IMR-90 (cell line): ENCODE measurements around the gene KYAT1. TPM values are rescaled to one million over a fixed set of nuclear protein-coding genes. Genes with fewer than 3 reads are reported as not detected.

Experiments
- ATAC-seq: fragments of 200-7000 bp; cut with Tn5 transposase; 2 replicates; pipeline ENCODE4 v1.9.1; 2020; ENCODE audit warnings: low read depth, mild to moderate bottlenecking, moderate library complexity
- BruUV-seq: library from RNA; stranded (reverse); fragments of 400-500 nt; replicated peaks from 2 replicates; lab custom pipeline; 2021; lab: Mats Ljungman, UMichigan
- CTCF ChIA-PET: fragments of 300-600 bp; formaldehyde crosslinking; extraction: SDS; loops from one replicate; lab custom pipeline; 2021; ENCODE audit warnings: antibody characterized with exemption; lab: Yijun Ruan, JAX
- POLR2A ChIA-PET: fragments of 300-600 bp; sonication (Branson Sonifier 250); formaldehyde crosslinking; loops from one replicate; lab custom pipeline; 2022; ENCODE audit warnings: antibody characterized with exemption; ENCODE audit not compliant: unreplicated experiment; lab: Charles Lee
- DNase-seq: peaks from one replicate; pipeline ENCODE4 v3.0.0; 2013
- H2AFZ ChIP-seq: replicated peaks from 2 replicates; pipeline ENCODE3; 2013; ENCODE audit warnings: low read length, mild to moderate bottlenecking; ENCODE audit not compliant: poor library complexity
- H2AK5ac ChIP-seq: 2 replicates; pipeline ENCODE4 v1.6.1; 2013; ENCODE audit warnings: low read depth, low read length, inconsistent platforms
- H2AK9ac ChIP-seq: replicated peaks from 2 replicates; pipeline ENCODE3; 2013; ENCODE audit warnings: mild to moderate bottlenecking, low read depth, low read length, moderate library complexity; ENCODE audit not compliant: poor library complexity
- H2BK120ac ChIP-seq: 2 replicates; pipeline ENCODE4 v1.6.1; 2013; ENCODE audit warnings: low read depth, low read length, inconsistent platforms
- H2BK15ac ChIP-seq: 3 replicates; pipeline ENCODE4 v1.6.1; 2013; ENCODE audit warnings: low read depth, low read length, inconsistent platforms
- H2BK20ac ChIP-seq: 2 replicates; pipeline ENCODE4 v1.6.1; 2013; ENCODE audit warnings: low read depth, mild to moderate bottlenecking, inconsistent platforms, low read length, moderate library complexity
- H2BK5ac ChIP-seq: 2 replicates; pipeline ENCODE4 v1.6.1; 2013; ENCODE audit warnings: mild to moderate bottlenecking, low read depth, low read length, inconsistent platforms; ENCODE audit not compliant: poor library complexity, severe bottlenecking
- H3K14ac ChIP-seq: replicated peaks from 2 replicates; pipeline ENCODE4 v1.6.1; 2013; ENCODE audit warnings: low read depth, low read length, inconsistent platforms
- H3K18ac ChIP-seq: 2 replicates; pipeline ENCODE4 v1.6.1; 2013; ENCODE audit warnings: low read depth, low read length, control low read depth
- H3K23ac ChIP-seq: 2 replicates; pipeline ENCODE4 v1.6.1; 2013; ENCODE audit warnings: low read depth, low read length, inconsistent platforms
- H3K27ac ChIP-seq: 2 replicates; pipeline ENCODE4 v1.5.1; 2013; ENCODE audit warnings: mild to moderate bottlenecking, control low read depth, low read length; ENCODE audit not compliant: insufficient read depth
- H3K27me3 ChIP-seq: 2 replicates; pipeline ENCODE4 v1.6.1; 2013; ENCODE audit warnings: low read length; ENCODE audit not compliant: control insufficient read depth, insufficient read depth
- H3K36me3 ChIP-seq: 2 replicates; pipeline ENCODE4 v1.6.1; 2013; ENCODE audit warnings: low read length, mixed read lengths; ENCODE audit not compliant: control insufficient read depth, insufficient read depth
- H3K4ac ChIP-seq: 2 replicates; pipeline ENCODE4 v1.6.1; 2013; ENCODE audit warnings: low read depth, low read length, inconsistent platforms
- H3K4me1 ChIP-seq: 2 replicates; pipeline ENCODE4 v1.6.1; 2013; ENCODE audit warnings: low read length, mixed read lengths; ENCODE audit not compliant: control insufficient read depth, insufficient read depth
- H3K4me2 ChIP-seq: 2 replicates; pipeline ENCODE4 v1.6.1; 2013; ENCODE audit warnings: low read depth, mild to moderate bottlenecking, control low read depth, low read length, moderate library complexity
- H3K4me3 ChIP-seq: 2 replicates; pipeline ENCODE4 v1.5.1; 2013; ENCODE audit warnings: low read depth, mild to moderate bottlenecking, control low read depth, low read length, moderate library complexity; ENCODE audit not compliant: insufficient read depth
- H3K56ac ChIP-seq: 2 replicates; pipeline ENCODE4 v1.6.1; 2013; ENCODE audit warnings: low read length, inconsistent platforms; ENCODE audit not compliant: insufficient read depth; ENCODE audit errors: extremely low read depth
- H3K79me1 ChIP-seq, 2 experiments: 2 replicates each; pipeline ENCODE4 v1.6.1; 2013; ENCODE audit warnings: low read length in 2 of 2, inconsistent platforms in 1 of 2, low read depth in 1 of 2
- H3K9ac ChIP-seq: 2 replicates; pipeline ENCODE4 v1.6.1; 2013; ENCODE audit warnings: low read depth, low read length, control low read depth
- H3K9me1 ChIP-seq: 2 replicates; pipeline ENCODE4 v1.6.1; 2013; ENCODE audit warnings: low read length, inconsistent platforms; ENCODE audit not compliant: insufficient read depth
- H3K9me3 ChIP-seq: 2 replicates; pipeline ENCODE4 v1.6.1; 2013; ENCODE audit warnings: low read length; ENCODE audit not compliant: control insufficient read depth, insufficient read depth
- H4K20me1 ChIP-seq: 2 replicates; pipeline ENCODE4 v1.6.1; 2013; ENCODE audit warnings: low read length, inconsistent platforms; ENCODE audit not compliant: insufficient read depth
- H4K5ac ChIP-seq: 2 replicates; pipeline ENCODE4 v1.6.1; 2013; ENCODE audit warnings: mild to moderate bottlenecking, low read depth, low read length, control low read depth
- H4K8ac ChIP-seq, 2 experiments: 2 replicates each; pipeline ENCODE4 v1.6.1; 2013; ENCODE audit warnings: low read depth in 2 of 2, low read length in 2 of 2, control low read depth in 1 of 2, inconsistent platforms in 1 of 2
- H4K91ac ChIP-seq: 2 replicates; pipeline ENCODE4 v1.6.1; 2013; ENCODE audit warnings: low read depth, low read length, inconsistent platforms; ENCODE audit not compliant: insufficient read depth
- FOS ChIP-seq: fragments of 150-350 bp; IDR thresholded peaks from 2 replicates; pipeline ENCODE4 v1.6.1; 2016; ENCODE audit warnings: low read depth, low read length
- MAFK ChIP-seq: IDR thresholded peaks from 2 replicates; pipeline ENCODE4 v1.6.1; 2012; ENCODE audit warnings: low read depth, low read length, improper control_type of control experiment
- RAD21 ChIP-seq: IDR thresholded peaks from 2 replicates; pipeline ENCODE4 v1.6.1; 2012; ENCODE audit warnings: low read length, improper control_type of control experiment
- SMC3 ChIP-seq: fragments of 150-350 bp; IDR thresholded peaks from 2 replicates; pipeline ENCODE4 v1.6.1; 2016; ENCODE audit warnings: low read depth, mild to moderate bottlenecking, antibody characterized with exemption, low read length, moderate library complexity
- USF2 ChIP-seq: fragments of 150-350 bp; IDR thresholded peaks from 2 replicates; pipeline ENCODE4 v1.6.1; 2017; ENCODE audit warnings: mild to moderate bottlenecking, antibody characterized with exemption, low read length, low read depth
- WGBS, 2 experiments: methylation state at CpG; one replicate each; pipeline versions ENCODE4 v1.1.5 to v1.1.7; 2013; ENCODE audit warnings: missing lambda C conversion rate in 2 of 2; ENCODE audit not compliant: insufficient read length in 1 of 2; ENCODE audit errors: extremely low coverage in 2 of 2; 5-methylcytosine and 5-hydroxymethylcytosine counted together
- dilution Hi-C: fragments of 300-500 bp; cut with HindIII; formaldehyde crosslinking; loops from one replicate; pipeline ENCODE4 v1.14.3; 2018; ENCODE audit warnings: low sequenced_read_pairs; ENCODE audit not compliant: unreplicated experiment
- in situ Hi-C: fragments of 300-500 bp; cut with MboI; formaldehyde crosslinking; loops from 3 replicates; pipeline ENCODE4 v1.14.3; 2019; ENCODE audit warnings: low sequenced_read_pairs, inconsistent platforms, mixed read lengths
- intact Hi-C: fragments of 100-400 bp; cut with micrococcal nuclease; formaldehyde crosslinking; loops from 2 replicates; pipeline ENCODE4 v1.10.0; 2022
- polyA plus RNA-seq, 3 experiments: library from polyadenylated mRNA; depleted of rRNA; stranded (reverse); fragments of >200 nt; gene quantifications; 2 replicates each; pipeline ENCODE4 v1.2.3, GENCODE V29; 2012; ENCODE audit warnings: low replicate concordance in 1 of 3
- total RNA-seq: library from RNA; depleted of rRNA; stranded (reverse); fragments of >200 nt; gene quantifications from 2 replicates; pipeline ENCODE4 v1.2.3, GENCODE V29; 2012

KYAT1 gene
- total and polyA plus RNA-seq, 2 of the 4 experiments (the other 2 are of a cell fraction): 6.8 to 9.5 TPM

GRCh38 chr9:128788445-128788844 is 93.3 kb downstream of the KYAT1 start:
- H3K4ac ChIP-seq: no peak overlapping the region
- peaks cover 4% of the 10 kb centered on the region for H3K4me1 ChIP-seq
- dilution Hi-C loops (no loop called here), in situ Hi-C loops (no loop called here), intact Hi-C loops (no loop called here)
- H2AFZ ChIP-seq: no peak overlapping the region
- no CpG with 5 or more reads among the region's 1 CpG for WGBS, 2 experiments
- no peak overlapping the region for H4K8ac ChIP-seq
- H3K14ac ChIP-seq: no peak overlapping the region
- H3K79me1 ChIP-seq: peaks cover 13 to 42% of the 10 kb centered on the region in 2 experiments
- BruUV-seq: no TSS peak
- ChIA-PET POLR2A (interaction anchor here (0.6 to 0.7 kb wide), 3 partner anchors 8 to 233 kb away, joined by 3 read pairs; no protein-coding TSS in a partner anchor), CTCF (interaction anchor here (0.6 to 1.5 kb wide), 2 partner anchors 11 to 30 kb away, joined by 5 to 8 read pairs; partner anchors contain the start of gene ENDOG)
- no peak for DNase-seq
- no peak overlapping the region for H2AK5ac ChIP-seq
- no peak overlapping the region for H4K5ac ChIP-seq
- H4K20me1 ChIP-seq: 0 out of 2 replicates have a peak, but pooled peaks cover 5% of the 10 kb centered on the region
- no peak overlapping the region for H3K23ac ChIP-seq
- H3K4me3 ChIP-seq: no peak overlapping the region
- H3K27ac ChIP-seq: no peak overlapping the region
- H3K56ac ChIP-seq: no peak overlapping the region
- H3K27me3 ChIP-seq: no peaks in the 10 kb centered on the region
- no peak overlapping the region for H2AK9ac ChIP-seq
- H3K4me2 ChIP-seq: no peak overlapping the region; the same call in 1 of the 2 replicates
- no peak overlapping the region; the same call in 1 of the 2 replicates for H3K9ac ChIP-seq
- no peaks in the 10 kb centered on the region for H3K9me3 ChIP-seq
- H2BK20ac ChIP-seq: no peak overlapping the region
- H2BK5ac ChIP-seq: no peak overlapping the region
- H3K18ac ChIP-seq: no peak overlapping the region
- H3K9me1 ChIP-seq: no peaks in the 10 kb centered on the region; the same call in 1 of the 2 replicates
- H3K36me3 ChIP-seq: peaks cover 34% of the 10 kb centered on the region
- no peak overlapping the region for H4K91ac ChIP-seq
- no peak overlapping the region for H2BK120ac ChIP-seq
- no peak overlapping the region for H2BK15ac ChIP-seq
- TF ChIP-seq SMC3 (no peak), USF2 (no peak), FOS (no peak), MAFK (no peak), RAD21 (no peak)
- no peak for ATAC-seq
